ENCODE results near the gene SRSF3. TPM values are rescaled to one million over a fixed set of nuclear protein-coding genes. Genes with fewer than 3 reads are reported as not detected.
"Not testable (repeated sequence)": the region's sequence is repeated elsewhere in the genome, so short reads cannot be mapped to it uniquely, and the experiment has no call there.

Gene SRSF3
- 202 TPM for total RNA-seq

- peak; percentile 96 for DNase-seq
Observed at GRCh38 chr6:36594029-36594815, at the start of gene SRSF3. Gene SRSF3, plus strand, starts transcription at chr6:36594362. Its CDS starts 2,401 bp downstream, at chr6:36596763.

- no peak for DNase-seq
Observed at GRCh38 chr6:36545767-36546307, 48.3 kb upstream of the SRSF3 start.

- DNase-seq = no peak
Observed at GRCh38 chr6:36546308-36546919, 47.7 kb upstream of the SRSF3 start.

GRCh38 chr6:36546920-36547645 lies 47.1 kb upstream of the SRSF3 start, which contains the start of gene STK38:
Gene STK38, minus strand, starts transcription at chr6:36547479. Its CDS starts 7,277 bp downstream, at chr6:36540202.
- peak; percentile 80 for DNase-seq

- no peak for DNase-seq
Observed at GRCh38 chr6:36547646-36548400, 46.3 kb upstream of the SRSF3 start.

GRCh38 chr6:36548401-36548743 lies 45.8 kb upstream of the SRSF3 start:
- DNase-seq = no peak

GRCh38 chr6:36550473-36551000 lies 43.6 kb upstream of the SRSF3 start:
- no peak for DNase-seq

GRCh38 chr6:36555750-36556252 lies 38.4 kb upstream of the SRSF3 start:
- DNase-seq = no peak

GRCh38 chr6:36556281-36556680 lies 37.9 kb upstream of the SRSF3 start:
- DNase-seq = no peak

- no peak for DNase-seq
Observed at GRCh38 chr6:36559011-36559793, 35.0 kb upstream of the SRSF3 start.

- no peak for DNase-seq
Observed at GRCh38 chr6:36560822-36561221, 33.3 kb upstream of the SRSF3 start.

- DNase-seq = no peak
Observed at GRCh38 chr6:36563237-36563927, 30.8 kb upstream of the SRSF3 start.

- DNase-seq = no peak
Observed at GRCh38 chr6:36563928-36564284, 30.3 kb upstream of the SRSF3 start.

- DNase-seq = no peak
Observed at GRCh38 chr6:36566418-36566905, 27.7 kb upstream of the SRSF3 start.

- DNase-seq = no peak
Observed at GRCh38 chr6:36570264-36570663, 23.9 kb upstream of the SRSF3 start.

GRCh38 chr6:36571122-36572043 lies 22.8 kb upstream of the SRSF3 start:
- no peak for DNase-seq

- not testable (repeated sequence) for DNase-seq
Observed at GRCh38 chr6:36572353-36573311, 21.5 kb upstream of the SRSF3 start.

GRCh38 chr6:36574679-36575078 lies 19.5 kb upstream of the SRSF3 start:
- no peak for DNase-seq

Measured in occipital lobe (tissue), 2 donors.